ENCODE results near the gene C15orf39.
"Not testable (repeated sequence)": the region's sequence is repeated elsewhere in the genome, so short reads cannot be mapped to it uniquely, and the experiment has no call there.

C15orf39 gene

DNA sequence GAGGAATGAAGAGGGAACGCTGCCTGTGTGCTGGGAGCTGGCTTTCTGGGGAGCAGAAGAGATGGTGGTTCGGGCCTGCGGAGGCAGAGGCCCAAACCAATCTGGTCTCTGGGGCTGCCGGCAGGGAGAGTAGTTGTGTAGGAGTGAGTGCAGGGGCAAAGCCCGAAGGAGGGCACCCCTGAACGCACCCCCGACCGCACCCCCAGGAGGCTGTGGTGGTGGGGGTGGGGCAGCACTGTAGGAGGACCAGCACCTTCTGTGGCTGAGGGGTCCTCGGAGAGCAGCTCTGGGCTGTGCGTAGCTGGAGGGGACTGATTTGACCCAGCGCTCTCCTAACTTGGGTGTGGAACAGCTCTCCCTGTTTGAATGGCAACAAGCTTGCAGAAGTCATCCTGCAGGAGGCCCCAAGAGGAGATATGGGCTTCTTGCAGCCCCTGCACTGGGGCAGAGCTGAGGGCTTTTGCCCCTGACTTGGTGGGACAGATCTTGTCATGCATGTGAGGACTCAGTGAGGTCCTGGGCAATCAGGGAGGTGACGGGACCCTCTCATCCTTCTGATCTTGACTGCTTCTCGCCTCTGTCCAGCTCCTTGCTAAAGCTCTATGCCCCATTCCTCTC is 26.1 kb downstream of the C15orf39 start:
- intact Hi-C loops (cut with DNase I): no loop called here
- peak in 4 of 10 donors; percentile 5 to 72 (median 50) for DNase-seq

- DNase-seq: peak in 2 of 10 donors; percentile 52 to 67
- intact Hi-C loops (cut with DNase I): no loop called here
Measured at GRCh38 chr15:75228787-75229186, 27.1 kb downstream of the C15orf39 start.

- DNase-seq: peak in 4 of 10 donors; percentile 23 to 67 (median 44)
- intact Hi-C loops (cut with DNase I): no loop called here
Measured at GRCh38 chr15:75229191-75230015, 27.7 kb downstream of the C15orf39 start.

DNA sequence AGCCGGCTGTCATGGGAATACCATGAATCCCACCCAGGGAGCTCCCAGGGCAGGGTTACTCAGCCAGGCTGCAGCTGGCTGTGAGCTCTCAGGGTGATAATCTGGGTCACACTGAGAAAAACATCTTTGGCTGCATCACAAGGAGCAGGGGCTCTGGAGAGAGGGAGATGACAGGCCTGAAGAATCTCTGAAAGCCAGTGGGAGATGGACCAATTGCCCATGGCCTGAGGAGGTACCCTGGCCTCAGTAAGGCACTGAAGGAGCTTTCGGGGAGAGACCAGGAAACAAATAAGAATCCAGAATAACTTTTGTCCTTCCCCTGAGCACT is 28.3 kb downstream of the C15orf39 start:
- DNase-seq: peak in 1 of 10 donors; percentile 8
- intact Hi-C loops (cut with DNase I): no loop called here

DNA sequence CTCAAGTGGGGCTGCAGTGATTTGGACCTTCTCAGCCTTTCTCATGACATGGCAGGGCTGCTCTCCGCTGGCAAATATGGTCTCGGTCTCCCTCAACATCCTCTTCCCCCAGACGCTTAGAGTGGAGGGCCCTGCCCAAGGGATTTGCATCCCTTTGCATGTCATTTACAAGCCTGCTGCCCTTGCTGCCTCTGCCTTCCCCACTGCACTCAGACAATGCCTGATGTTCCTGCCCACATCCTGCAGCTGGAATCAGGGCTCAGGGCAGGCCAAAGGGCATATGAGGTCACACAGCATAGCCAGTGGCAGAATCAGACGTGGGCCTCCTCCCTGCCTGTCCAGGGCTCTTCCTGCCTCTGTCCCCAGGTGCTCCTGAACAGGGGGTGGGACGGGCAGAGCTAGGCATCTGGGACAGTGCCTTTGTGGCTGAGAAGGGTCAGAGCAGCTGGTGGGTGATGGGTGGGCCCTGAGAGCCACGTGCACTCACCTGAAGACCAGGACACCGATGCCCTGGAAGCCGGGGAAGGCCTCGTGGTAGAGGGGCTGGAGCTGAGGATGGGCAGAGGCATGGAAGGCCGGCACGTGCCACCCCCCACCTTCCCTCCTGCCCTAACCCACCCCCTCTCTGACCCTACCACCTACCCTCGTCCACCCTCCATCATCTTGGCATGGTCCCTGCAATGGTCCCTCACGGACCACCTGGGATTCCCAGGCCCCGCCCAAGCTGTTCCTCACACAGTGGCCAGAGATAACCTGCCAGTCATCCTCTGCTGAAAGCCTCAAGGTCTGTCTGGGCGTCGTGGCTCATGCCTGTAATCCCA is 29.1 kb downstream of the C15orf39 start:
- intact Hi-C loops (cut with DNase I): no loop called here
- peak in 3 of 10 donors; percentile 17 to 75 (median 31) for DNase-seq

DNA sequence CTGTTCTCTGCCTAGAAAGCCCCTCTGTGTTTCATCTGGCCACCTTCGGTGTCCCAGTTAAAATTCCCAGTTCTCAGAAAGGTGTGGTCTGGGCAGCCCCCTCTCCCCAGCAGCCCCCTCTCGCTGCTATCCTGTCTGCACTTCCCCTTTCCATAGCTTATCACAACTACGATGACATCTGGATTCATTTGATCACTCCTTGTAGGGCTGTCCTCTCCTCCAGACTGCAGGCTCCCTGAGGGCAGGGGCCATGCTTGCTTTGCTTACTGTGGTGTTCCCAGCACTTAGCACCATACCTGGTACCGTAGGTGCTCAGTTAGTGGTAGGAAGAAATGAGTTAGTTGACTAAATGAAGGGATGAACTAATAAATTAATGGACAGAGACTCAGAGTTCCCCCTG is 30.2 kb downstream of the C15orf39 start:
- DNase-seq: peak in 1 of 10 donors; percentile 17
- intact Hi-C loops (cut with DNase I): no loop called here

DNA sequence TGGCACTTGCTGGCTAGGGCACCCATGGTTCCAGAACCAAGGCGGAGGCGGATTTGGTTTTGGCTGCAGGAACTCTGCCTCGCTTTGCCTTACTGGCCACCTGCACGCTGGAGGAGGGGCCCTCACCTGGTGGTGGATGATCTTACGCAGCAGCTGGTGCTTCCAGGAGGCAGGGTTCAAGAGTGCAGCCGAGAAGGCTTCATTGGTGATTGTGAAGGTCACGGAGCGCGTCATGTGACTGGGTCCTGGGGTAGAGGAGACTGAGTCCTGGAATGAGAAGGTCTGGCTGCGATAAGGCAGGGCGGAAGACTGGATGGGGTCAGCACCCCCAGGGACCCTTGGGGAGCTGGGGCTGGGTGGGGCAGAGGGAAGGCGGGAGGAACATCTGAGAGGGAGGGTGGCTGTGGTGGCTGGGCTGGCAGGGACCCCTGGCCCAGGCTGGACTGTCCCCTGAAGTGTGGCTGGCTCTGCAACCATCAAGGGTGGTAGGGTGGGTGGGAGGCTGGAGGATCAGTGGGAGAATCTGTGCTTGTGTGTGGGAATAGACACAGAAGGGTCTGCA is 30.7 kb downstream of the C15orf39 start:
- DNase-seq: peak in 3 of 10 donors; percentile 22 to 50 (median 50)
- intact Hi-C loops (cut with DNase I): no loop called here

- intact Hi-C loops (cut with DNase I): no loop called here
- peak in 3 of 10 donors; percentile 5 to 72 (median 43) for DNase-seq
Measured at GRCh38 chr15:75232826-75233503, 31.3 kb downstream of the C15orf39 start.

- intact Hi-C loops (cut with DNase I): no loop called here
- DNase-seq: peak in 4 of 10 donors; percentile 20 to 66 (median 52)
Measured at GRCh38 chr15:75233504-75234190, 32.0 kb downstream of the C15orf39 start.

DNA sequence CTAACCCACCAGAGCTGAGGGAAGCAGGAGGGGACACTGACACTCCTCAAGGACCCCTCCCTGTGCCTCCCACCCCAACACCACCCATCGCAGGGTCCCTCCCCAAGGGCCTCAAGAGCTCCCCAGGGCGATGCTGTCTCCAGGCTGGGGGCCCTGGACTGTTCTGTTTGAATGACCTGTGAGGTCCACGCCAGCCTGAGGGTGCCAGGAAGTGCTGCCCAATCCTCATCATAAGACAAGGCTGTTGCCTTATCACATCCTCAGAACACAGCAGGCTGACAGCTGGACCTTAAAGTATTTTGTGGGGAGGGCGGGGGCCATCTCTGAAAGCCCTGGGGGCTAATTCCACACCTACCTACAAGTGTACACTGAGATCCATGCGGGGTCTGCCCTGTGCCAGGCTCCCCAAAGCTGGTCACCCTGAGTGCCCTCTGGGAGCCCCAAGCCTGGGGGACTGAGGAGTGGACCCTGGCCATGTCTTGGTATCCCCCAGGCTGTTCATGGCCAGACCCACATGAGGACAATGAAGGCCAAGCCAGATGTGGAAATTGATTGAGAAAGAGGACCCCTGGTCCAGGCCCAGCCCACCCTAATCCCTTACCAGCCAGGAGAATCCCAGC is 32.6 kb downstream of the C15orf39 start:
- peak in 3 of 10 donors; percentile 9 to 70 (median 17) for DNase-seq
- intact Hi-C loops (cut with DNase I): no loop called here

- intact Hi-C loops (cut with DNase I): no loop called here
- peak in 4 of 10 donors; percentile 16 to 48 (median 30) for DNase-seq
Measured at GRCh38 chr15:75235051-75235673, 33.5 kb downstream of the C15orf39 start.

DNA sequence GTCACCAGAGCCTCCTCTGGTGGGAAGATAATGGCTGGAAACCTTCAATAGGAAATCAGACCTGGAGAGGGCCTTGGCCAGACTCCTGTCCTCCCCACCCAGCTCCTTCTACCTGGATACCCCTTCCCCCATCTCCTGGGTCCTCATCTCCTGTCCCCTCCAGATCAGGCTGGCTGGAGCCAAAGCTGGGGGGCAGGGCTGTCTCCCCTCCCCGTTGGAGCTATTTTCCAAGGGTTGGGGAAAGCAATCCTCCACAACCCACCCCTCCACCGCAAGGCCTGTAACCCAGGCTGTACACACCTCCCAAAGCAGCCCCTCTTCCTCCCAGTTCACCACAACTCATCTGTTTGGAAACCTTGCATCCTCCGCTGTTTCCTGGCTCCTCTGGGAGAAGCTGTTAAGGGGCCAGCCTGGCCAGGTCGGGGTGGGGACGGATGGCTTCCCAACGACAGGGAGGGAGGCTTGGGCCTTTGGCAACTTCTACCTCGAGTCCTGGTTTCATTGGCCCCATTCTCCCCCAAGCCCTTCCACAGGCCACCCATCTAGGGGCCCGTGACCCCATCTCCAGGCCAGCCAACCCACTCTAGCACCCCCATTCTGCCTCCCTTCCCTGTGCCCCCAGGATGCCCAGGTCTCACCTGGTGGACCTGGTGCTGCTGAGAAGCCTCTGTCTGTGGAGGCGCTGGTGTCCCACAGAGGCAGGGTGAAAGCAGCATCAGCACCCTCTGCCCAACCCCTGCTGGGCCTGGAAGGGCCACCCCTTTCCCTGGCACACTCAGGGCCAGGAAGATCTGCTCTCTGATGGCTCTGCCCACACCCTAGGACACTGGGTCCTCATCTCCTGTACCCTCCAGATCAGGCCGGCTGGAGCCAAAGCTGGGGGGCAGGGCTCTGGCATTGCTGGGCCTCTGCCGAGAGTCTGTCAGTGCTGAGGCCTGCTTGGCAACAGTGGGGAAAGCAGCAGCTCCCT is 34.4 kb downstream of the C15orf39 start:
- intact Hi-C loops (cut with DNase I): no loop called here
- DNase-seq: peak in 3 of 10 donors; percentile 14 to 73 (median 42)

- DNase-seq: peak in 3 of 10 donors; percentile 26 to 42 (median 42)
- intact Hi-C loops (cut with DNase I): no loop called here
Measured at GRCh38 chr15:75237316-75237982, 35.8 kb downstream of the C15orf39 start.

DNA sequence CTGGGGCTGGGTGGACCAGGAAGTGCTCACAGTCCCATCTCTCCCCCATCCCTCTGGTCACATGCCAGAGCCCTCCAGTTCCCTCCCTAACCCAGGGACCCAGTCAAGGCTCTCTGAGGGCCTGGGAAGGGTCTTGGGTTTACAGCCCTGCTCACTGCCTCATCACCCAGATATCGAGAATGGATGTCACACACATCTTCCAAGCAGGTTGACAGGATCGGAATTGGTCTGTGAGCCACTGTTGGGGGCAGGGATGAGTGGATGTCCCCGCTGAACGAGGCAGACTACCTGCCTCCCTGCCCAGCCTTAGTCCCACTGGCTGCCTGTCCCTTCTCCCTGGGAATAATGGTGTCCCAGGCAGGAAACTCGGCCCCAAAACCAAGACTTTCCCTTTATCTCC is 36.5 kb downstream of the C15orf39 start:
- DNase-seq: peak in 1 of 10 donors; percentile 70
- intact Hi-C loops (cut with DNase I): no loop called here

DNA sequence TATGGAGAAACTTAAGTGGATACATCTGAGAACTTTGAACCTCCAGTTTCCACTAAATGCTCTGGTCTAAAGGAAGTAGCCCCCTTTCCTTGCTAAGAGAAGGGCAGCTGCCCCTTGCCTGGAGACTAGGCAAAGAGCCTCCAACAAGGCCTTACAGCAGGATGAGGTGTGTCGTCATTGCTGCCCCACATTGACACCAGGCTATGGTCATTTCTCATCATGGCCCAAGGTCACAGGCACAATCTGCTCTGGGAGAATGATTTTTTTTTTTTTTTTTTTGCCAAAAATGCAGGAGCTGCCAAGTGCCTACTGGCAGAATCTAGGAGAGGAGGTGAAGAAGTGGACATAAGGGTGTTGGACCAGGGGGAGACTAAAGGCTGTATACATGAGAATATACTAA is 44.1 kb downstream of the C15orf39 start:
- not testable (repeated sequence) for DNase-seq
- intact Hi-C loops (cut with DNase I): loop anchor here (10.0 kb wide), 1 partner anchor 59 kb away; no protein-coding TSS in a partner anchor

DNA sequence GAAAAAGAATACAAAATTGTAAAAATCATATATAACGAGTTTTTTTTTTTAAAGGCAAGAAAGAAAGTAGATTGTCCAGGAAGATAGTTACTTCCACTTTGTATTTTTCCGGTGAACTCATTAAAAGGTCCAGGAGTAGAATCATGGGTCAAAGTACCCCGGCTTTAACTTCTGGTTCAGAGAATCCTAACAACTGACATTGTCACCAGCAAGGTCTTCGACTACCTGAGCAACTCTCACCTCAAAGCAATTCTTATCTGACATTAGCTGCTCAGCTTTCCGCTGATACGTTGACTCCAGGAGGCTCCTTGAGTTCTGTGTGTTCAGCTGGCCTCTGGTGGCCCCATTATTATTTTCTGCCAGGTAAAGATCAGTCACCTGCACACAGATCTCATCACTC is 47.3 kb downstream of the C15orf39 start:
- DNase-seq: not testable (repeated sequence)
- intact Hi-C loops (cut with DNase I): loop anchor here (10.0 kb wide), 1 partner anchor 56 kb away; no protein-coding TSS in a partner anchor

DNA sequence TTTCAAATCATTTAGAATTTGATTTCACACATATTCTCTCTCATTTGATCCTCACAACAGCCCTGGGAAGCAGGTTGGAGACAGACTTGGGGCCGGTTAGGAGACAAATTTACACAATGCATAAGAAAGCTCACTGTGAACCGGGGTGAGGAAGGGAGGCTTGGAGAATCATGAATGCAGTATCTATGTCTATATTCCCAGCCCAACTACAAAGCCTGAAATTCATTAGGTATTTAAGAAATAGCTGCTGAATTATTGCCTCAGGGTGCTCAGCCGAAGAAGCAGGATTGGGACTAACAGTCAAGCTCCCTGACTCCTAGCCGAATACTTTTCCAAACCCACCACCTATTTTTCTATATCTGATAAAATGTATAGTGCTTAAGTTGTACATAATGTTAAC is 48.0 kb downstream of the C15orf39 start:
- intact Hi-C loops (cut with DNase I): loop anchor here (10.0 kb wide), 1 partner anchor 55 kb away; no protein-coding TSS in a partner anchor
- no peak for DNase-seq
